GM18907 (cell line): ENCODE results near the gene WDR64.
A peak's percentile ranks its signal among the peaks of the same experiment; 100 is the strongest.

Experiments
- ATAC-seq: cut with Tn5 transposase; IDR thresholded peaks from one replicate; pipeline ENCODE4 v1.9.1; 2021; ENCODE audit warnings: mild to moderate bottlenecking, moderate library complexity; ENCODE audit not compliant: unreplicated experiment

WDR64 gene

DNA sequence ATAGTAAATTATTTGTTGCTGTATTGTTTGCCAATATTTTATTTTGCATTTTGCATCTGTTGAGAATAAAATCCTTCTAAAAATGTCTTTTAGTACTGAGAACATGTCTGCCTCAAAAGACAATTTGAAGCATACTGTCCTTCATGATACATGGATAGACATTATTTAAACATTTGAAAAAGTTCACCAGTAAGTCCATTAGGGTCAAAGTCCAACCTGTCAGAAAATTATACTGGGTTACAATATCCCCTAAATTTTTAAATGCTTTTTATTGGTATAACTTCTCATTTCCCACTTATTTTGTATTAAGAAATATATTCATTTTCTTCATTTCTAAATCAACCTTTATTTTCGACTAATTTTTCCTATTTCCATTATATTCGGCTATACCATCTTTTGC lies 21.2 kb upstream of the WDR64 start:
- no peak for ATAC-seq

DNA sequence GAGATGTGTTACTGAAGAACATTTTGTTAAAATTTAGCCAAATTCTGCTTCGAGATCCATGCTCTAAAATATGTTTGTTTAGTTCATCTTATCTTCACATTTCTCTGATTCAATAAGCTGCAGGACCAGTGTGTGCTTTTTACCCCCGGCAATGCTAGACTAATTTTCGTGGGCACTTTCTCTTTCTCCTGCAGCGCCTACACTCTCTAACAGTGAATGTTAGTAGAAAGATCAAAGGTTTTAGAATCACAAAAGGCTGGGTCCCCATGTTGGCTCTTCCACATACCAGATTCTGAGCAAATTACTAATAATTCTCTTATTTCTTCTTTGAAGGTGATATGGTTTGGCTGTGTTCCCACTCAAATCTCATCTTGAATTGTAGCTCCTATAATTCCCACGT lies 20.4 kb upstream of the WDR64 start:
- ATAC-seq, result no peak

DNA sequence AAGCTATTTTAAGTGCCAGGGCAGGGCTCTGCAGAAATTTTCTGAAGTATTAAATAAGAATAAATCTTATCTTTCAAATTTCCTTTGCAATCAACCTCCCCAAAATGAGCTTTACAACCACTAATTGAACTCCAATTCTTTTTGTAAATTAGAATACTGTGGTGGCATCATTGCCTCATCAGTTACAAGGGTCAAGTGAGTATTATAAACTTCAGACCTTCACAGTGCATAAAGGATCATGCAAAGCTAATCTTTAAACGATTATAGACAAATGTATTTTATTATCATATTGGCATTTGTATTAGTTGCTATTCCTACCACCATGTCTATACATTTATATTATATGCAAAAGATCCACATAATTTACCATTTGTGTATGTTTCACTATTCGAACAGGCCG lies 19.1 kb upstream of the WDR64 start:
- ATAC-seq, result no peak

DNA sequence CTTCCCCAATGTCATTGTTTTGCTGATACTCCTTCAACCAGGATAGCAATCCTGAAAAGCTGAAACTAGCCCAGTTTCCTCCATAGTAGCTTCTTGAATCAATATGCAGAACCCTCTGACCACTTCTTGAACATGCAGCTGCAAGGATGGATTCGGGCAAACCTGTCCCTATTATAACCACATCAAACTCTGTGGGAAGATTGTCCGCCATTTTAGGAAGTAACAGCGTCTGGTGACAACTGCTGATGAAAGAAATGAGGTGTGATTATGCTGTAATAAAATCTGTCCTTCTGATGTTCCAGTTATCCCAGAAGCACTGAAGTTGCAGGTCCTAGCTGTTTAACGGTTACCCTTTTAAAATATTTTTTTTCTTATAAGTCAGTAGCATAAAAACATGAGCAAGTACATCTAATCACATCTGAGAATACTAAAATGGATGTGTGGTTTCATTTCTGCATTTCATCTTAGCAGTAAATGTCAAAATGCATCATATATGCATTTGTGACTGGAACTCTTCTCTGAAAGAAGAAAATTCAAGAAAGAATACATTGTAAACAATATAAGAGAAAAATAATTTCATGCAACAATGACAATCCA lies 16.4 kb upstream of the WDR64 start:
- no peak for ATAC-seq

DNA sequence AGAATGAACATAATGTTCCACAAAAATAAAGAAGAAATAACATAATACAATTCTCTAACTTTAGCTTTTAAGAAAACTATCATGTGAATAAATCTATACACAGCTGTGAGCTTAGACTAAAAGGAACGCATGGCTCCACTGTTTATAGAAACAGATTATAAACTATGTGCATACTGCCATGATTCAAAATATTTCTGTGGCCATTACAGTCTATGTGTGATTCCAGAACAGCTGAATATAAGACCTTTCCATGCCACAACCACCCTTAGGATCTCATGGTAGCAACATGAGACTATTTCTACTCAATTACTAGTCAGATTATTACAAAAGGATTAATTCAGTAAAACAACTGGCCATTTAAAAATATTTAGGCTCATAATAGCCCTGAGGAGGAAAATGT lies 15.8 kb upstream of the WDR64 start:
- ATAC-seq, result no peak

DNA sequence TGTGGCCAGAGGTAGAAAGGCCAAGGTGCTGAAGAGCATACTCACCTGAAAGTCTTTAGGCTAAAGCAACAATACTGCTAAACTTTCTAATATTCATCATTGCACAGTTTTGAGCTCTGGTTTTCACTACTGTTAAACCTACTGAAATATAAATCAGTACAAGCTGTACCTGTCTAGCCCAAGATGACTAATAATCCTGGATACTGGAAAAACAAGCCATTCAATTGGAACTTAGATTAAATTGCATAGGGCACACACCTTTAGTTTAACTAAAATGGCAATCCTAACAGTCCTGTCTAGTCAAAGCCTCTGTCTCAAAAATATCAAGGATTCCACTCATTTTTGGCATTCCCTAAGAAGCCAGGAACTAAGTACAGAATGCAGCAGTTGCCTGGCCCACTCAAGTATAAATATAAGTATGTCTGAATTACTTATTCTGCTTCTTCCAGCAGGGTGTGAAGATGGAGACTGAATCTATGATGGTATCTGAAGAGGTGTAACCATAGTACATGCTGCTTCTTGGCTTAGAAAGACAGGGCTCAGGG lies 15.0 kb upstream of the WDR64 start:
- no peak for ATAC-seq

DNA sequence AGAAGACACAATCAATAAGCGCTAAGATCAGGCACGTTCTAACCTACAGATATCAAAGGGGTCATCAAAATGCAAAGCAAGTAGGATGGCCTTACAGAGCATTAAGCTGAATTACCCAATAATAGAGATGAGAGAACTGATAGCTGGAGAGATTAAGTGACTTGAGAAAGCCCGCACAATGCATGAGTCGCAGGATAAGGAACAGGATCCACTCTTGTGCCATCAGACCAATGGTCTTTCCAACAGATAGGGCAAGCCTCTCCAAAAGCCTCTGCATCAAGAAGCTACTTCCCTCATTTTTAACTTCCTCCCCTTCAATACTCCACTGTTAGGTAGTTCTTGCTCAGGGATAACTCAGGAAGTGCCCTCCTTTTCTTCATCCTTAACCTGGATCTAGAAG lies 14.5 kb upstream of the WDR64 start:
- ATAC-seq, result no peak

DNA sequence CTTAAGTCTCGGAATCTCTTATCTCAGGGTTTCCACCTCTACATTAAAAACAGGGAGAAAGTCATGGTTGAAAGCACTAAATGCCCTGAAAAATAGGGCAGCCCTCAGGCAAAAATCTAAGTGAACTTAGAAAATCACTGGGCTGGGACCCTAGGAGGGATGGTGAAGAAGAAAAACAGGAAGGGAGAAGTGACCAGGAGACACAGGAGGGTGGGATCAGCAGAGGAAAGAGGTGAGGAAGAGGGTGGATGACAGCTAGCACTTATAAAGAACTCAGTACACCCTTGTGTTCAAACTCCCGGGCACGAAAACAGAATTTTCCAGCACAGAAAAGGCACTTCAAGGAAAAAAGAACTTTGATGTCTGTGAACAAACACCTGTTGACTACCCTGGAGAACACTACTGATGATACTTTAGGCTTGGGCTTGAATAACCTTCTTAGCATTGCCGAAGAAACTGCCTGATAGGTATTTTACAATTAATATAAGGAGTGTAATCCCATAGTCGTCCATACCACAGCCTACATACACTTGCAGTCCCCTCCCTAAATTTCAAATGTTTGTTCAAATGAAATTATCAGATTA lies 13.9 kb upstream of the WDR64 start:
- ATAC-seq, result no peak

DNA sequence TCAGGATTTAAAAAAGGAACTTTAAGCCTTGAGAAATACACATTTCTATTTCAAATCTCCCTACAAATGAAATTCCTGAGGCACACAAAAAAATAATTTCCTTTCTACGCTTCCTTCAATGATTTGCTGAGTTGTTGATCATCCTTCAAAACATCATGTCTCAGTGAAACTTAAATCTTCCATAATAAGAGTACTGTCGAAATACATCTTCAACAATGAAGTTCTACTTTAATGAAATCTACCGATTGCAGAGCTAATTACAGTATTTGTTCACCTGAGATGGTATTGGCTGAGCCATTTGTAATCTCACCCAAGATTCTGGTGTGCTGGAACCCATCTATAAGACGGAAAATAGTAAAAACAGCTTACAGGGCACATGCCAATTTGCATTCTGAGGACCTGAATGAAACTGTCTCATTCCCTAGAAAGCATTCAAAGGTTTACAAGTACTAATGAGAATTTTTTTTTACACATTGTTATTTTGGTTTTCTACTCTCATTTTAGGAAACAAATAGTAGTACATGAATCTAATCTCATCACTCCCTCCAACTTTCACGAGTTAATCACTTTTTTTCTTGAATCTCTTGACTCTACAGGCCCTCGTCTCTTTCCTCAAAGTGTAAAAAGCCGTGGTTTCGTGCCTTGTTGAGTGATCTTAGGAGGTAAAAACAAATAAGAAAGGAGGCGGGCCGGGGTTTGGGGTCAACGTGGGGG lies 13.0 kb upstream of the WDR64 start:
- ATAC-seq, result no peak

DNA sequence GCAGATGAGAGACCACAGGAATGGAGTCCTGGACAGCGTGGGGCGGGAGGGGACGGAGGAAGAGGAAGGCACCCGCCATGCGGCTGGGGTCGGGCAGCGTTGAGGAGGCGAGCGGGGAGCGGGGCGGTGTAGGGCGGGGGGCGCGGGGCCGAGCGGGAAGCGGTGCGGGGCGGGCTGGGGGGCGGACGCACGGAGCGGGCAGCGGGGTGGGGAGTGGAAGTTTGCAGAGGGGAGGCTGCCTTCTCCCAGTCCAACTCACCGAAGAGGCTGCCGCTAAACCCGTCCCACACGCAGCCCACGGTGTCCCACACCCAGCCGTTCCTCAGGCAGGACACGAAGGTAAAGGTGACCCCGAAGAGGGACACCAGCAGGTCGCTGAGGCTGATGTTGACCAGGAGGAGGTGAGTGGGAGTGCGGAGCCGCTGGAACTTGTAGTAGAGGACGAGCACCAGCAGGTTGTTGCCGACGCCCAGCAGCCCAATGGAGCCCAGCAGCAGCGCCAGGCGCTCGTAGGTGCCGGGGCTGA lies 12.4 kb upstream of the WDR64 start:
- ATAC-seq, result peak; percentile 63

DNA sequence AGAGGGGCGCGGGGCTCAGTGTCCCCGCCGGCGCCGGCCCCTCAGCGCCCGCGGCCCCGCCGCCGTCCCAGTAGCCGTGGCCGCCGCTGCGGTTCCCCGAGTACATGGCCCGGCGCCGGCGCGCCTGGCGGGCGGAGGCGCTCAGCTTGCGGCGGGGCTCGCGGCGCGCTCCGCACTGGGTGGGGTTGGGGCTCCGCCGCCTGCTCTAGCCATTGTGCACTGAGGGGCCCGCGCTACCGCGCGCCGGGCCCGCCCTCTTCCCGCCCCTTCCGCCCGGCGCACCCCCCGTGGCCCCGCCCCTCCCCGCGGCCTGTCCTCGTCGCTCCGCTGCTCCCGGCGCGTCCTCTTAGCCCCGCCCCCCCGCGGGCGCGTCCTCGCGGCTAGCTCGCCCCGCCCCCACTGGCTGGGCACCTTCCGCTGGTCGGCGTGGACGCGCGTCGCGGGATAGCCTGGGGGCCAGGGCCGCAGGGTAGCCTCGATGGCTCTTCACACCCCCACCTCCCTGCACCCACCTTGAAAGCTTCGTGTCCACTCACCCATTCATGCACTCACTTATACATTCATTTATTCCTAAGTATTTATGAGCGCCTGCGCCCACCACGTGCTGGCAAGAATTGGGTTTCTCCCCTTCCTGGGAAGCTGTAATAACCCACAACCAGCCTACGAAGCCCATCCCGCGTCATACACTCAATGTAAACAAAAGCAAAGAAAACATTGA lies 11.8 kb upstream of the WDR64 start, which contains the start of the genes CHML and OPN3:
Gene CHML, minus strand, starts transcription at position 221 of the 718 bp plus-strand sequence. CDS start 4,603 bp downstream, outside the sequence.
Gene OPN3, minus strand, starts transcription at position 221 of the 718 bp plus-strand sequence. Its CDS starts 115 bp downstream, at position 106.
- peak; percentile 91 for ATAC-seq

DNA sequence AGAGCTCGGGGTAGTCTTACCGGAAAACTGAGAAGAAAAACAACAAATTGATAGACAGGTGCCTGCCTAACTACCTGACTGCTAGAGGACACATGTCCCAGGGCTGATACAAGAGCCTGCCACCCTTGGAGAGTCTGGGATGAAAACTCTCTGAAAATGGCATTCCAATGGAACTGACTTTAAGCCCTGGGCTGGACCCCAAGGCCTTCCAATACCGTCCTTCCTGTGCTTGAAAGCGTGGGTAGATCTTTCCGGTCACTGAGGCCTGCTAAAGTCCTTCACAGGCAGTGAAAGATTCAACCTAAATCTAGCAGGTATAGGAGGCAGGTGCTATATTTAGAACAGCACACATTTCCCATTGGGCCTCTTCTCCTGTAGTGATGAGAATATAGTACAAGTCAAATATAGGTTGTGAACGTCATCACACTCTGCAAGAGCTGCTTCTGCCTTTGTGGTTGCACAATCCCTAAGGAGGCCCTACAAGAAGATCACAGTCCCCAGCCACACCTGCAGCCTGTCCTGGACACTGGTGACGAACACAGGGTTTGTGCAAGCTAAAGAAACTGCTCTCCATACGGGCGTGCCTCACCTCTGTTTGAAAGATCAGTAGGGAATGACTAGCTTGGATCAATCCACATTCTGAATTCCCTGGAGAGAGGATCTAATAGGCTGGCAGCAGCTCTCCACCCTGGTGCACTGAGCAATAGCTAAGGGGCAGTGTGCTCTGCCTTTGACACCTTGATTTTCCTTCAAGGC lies 11.0 kb upstream of the WDR64 start:
- ATAC-seq, result no peak

DNA sequence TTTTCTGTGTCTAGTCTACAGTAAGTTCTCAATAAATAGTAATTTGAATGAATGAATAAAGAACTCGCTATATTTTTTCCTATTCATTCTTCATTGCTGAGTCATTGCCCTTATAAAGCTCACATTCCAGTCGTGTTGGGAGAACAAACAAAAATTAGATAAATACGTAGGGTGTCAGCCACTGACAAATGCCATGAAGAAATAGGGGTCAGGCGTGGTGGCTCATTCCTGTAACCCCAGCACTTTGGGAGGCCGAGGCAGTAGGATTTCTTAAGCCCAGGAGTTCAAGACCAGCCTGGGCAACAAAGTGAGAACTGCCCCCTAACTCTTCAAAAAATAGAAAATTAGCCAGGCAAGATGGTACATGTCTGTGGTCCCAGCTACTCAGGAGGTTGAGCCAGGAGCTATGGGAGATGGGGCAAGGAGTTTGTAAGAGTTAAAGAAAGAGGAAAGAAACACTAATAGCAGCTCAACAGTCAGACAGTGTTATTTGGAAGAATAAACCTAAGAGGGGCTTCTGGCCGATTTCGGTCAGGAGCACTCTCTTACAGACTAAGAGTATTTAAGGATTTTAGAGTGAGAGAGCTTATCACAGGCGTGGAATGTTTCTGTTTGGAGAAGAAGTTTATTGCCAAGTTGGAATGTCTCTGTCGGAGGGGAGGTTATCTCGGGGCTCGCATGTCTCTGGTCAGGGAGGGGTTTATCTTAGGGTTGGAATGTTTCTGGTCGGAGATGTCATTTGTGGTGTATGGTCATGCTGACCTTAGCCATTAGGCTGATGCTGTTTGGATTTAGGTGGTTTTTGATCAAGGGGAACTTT lies 10.1 kb upstream of the WDR64 start:
- ATAC-seq, result no peak

DNA sequence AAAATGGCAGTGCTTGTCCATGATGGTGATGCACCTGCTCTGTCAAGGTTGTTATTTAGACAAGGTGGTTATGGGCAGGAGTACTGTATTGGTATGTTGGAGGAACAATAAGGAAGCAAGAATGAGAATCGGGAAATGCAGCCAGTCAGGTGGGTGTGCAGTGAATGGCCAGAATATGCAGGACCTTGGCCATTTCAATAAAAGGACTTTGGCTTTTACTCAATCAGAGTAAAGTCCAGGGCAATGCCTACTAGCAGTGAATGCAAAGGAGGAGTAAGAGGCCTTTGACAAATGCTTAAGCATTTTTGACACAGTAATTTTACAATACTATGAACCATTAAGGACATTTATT lies 9.5 kb upstream of the WDR64 start:
- ATAC-seq, result no peak

DNA sequence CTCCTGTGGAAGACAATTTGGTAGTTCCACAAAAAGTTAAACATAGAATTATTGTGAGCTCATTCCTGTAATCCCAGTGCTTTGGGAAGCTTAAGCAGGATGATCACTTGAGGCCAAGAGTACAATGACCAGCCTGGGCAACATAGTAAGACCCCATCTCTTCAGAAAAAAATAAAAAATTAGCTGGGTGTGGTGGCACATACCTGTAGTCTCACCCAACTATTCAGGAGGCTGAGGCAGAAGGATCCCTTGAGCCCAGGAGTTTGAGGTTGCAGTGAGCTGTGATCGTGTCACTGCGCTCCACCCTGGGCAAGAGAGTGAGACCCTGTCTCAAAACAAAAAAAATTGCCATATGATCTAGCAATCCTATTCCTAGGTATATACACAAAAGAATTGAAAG lies 7.8 kb upstream of the WDR64 start:
- no peak for ATAC-seq

DNA sequence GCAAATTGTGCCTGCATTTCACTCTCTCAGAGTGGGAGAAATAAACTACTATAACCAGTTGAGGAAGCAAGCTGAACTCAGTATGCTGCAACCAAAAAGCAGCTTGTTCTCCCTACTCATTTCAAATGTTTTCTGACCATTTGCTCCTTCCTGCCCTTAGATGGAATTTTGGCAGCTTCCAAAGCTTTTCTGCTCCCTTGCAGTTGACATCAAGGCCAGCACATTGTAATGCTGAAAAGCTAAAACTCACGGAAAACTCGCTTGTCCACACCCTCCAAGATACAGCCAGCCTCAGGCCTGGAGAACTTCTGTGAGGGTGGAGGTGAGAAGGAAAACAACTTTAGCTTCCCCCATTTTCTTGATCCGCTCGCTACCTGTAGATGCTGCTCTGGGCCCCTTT lies 6.9 kb upstream of the WDR64 start:
- no peak for ATAC-seq

DNA sequence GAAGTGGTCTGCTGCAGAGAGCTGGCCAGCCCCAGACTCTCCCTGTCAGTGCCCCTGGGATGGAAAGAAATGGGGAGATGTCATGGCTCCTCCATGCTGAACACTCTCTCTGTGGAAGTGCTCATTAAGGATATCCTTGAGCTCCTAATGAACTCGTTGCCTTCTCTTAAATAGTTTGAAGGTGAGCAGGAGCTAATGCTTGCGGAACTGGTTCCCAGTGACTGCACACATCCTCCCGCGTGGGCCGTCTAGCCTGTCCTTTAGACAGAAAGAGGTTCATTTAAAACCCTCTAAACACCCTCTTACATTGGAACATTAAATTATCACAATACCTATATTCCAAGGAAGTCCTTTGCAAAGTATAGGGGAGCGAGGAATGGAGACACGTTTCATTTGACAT lies 5.9 kb upstream of the WDR64 start:
- no peak for ATAC-seq

DNA sequence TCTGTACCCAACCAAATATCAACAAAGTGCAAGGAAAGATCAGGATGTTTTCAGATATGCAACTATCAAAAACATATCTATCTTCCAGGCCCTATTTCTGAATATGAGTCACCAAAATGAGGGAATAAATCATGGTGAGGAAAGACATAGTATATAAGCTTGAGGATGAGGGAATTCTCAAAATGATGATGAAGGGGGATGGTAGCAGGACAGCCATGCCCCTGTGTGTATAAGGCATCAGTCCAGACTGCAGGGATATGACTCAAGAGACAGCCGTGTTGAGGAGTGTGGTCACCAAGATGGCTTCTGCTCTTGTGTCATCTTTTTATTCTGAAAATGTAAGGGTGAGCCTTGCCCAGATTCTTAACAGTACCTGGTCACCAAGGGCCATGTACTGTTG lies 4.4 kb upstream of the WDR64 start:
- no peak for ATAC-seq

DNA sequence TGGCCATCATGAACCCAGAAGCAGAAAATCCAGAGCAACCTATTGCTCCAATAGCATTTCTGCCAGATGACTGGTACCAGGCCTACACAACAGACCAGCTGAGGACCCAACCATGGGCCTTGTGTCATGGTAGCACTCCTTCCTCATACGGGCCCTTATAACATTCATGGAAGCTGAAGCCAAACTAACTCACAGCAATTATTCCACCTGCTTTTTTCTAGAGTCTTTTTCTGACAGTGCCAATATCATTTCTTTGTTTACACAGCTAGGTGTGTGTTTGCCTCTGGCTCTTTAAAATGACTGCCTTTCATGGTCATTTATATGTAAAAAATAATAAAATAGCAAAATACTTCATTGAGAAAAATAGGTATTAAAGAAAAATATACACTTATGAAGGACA lies 3.9 kb upstream of the WDR64 start:
- ATAC-seq, result no peak

DNA sequence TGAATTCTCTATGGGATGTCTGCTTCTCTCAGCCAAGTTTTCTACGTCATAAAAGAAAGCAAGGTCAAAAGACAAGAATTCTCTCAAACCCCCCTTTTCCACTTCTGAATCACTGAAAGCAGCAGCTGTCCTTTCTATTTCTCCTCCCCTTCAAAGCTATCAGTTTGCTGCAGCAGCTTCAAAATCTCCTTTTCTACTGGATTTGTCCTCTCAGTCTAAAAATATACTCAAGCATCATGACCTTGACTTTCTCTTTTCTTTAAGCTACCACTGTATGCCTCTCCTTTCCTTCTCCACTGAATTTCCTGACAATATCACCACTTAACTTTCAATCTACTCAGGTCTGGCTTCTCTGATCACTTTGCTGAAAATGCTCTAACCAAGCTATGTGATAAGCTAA lies 1.9 kb downstream of the WDR64 start:
- no peak for ATAC-seq
